Activated CD4-positive, CD25-positive, alpha-beta regulatory T cell treated with anti-CD3 and anti-CD28 coated beads, Interleukin-2, amount 50 U/mL, for 16 hours (primary cell): ENCODE measurements around the gene DBNDD1.
A peak's percentile ranks its signal among the peaks of the same experiment; 100 is the strongest.
"Not testable (repeated sequence)": the region's sequence is repeated elsewhere in the genome, so short reads cannot be mapped to it uniquely, and the experiment has no call there.

ENCODE experiments used
- DNase-seq: peaks from one replicate; pipeline ENCODE4 v3.0.0-alpha.2; 2020; ENCODE audit warnings: low read depth, low spot score

Gene DBNDD1

GRCh38 chr16:90011908-90012501, 7.3 kb downstream of the DBNDD1 start:
- no peak for DNase-seq

- DNase-seq, result no peak
Observed at GRCh38 chr16:90011508-90011819, 7.8 kb downstream of the DBNDD1 start.

DNA sequence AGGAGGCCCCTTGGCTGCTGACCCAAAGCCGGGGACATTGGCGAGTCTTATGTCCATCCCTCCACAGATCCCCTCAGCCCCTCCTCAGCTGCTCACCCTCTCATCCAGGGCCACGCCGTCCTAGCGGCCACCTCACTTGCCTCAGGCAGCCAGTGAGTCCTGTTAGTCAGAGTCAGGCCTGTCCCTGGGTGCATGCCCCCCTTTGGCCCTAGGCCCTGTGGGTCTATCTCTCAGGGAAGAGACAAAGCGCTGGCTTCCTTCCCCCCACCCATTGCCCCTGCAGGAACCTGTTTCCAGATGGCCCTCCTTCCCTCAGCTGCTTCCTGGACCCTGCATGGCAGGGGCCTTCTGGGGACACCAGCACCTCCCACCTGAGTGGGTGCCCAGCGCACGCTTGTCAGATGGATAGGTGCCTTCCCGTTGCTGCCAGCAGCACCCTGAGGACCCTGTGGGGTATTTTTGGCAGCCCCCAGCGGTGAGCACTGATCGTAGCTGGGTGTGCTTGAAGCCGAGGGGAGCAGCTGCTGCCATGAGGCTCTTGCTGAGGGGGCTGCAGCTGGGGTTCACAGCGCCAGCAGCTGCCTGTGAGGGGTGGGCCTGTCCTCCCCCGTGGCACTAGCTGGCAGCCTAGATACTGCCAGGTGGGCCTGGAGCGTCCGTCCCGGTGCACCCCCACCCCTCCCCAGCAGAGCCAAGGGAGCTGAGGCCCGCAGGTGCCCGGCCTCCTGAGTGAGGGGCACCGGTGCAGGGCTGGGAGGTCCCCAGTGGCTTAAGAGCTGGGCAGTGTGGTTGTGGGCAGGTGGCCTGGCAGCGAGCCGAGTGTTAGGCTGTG, 8.4 kb downstream of the DBNDD1 start:
- no peak for DNase-seq

DNA sequence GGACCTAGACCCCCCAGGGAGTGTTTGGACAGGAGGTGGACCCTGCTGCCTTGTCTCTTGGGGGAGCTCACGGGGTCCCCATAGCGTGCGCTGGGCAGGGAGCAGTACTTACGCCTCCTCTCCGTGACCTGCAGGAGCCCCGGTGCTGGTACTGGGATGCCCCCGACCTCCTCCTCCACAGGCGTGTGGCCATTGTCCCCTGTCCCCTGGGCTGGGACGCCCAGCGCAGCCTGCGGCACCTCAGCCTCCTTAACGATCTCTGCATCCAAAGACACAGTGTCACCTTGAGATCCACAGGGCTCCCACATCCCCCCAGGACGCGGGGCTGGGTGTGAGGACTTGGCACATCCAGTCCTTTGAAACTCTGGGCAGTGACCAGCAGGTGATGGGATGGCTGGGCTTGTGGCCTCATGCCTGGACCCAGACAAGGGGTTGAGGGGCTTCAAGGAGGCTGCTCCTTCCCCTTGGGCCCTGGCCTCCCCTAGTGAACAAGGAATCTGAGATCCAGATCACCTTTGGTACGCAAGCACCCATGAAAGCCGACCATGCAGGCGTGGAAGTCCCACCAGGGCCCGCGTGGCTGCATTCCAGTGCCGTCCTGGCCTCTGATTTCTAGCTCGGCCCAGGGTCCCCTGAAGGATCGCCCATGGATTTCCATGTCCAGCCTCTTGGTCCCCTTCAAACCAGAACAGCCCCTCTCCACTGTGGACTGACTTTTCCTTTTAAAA, 9.9 kb downstream of the DBNDD1 start:
- DNase-seq, result no peak

DNA sequence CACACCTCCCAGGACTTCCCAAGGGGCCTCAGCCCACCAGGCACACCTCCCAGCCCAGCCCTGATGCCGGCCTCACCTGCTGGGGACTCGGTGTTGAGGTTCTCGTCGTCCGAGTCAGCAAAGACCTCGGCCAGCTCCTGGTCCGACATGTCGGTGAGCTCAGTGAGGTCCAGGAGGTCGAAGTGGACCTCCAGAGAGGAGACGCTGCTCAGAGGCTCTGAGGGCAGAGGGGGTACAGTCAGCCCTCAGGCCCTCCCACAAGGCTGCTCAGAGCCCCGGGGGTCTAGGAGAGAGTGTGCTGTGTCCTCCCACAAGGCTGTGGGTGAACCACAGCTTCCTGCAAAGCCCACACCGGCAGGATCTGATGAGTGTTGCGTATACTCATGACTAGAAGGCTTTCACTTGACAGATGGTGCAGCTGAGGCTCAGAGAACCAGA, 10.5 kb downstream of the DBNDD1 start:
- no peak for DNase-seq

DNA sequence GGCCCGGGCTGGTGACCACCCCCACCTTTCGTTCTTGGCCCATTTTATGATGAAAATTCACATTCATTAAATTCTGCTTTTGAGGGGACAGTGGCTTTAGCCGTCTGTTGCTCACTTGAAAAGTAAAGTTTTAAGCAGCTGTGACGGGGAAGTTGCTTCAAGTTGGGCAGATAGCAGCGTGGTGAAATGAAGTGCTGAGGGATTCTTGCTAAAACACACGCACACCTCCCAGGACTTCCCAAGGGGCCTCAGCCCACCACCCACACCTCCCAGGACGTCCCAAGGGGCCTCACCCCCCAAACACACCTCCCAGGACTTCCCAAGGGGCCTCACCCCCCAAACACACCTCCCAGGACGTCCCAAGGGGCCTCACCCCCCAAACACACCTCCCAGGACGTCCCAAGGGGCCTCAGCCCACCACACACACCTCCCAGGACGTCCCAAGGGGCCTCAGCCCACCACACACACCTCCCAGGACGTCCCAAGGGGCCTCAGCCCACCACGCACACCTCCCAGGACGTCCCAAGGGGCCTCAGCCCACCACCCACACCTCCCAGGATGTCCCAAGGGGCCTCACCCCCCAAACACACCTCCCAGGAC, 11.5 kb downstream of the DBNDD1 start:
- DNase-seq, result not testable (repeated sequence)

DNA sequence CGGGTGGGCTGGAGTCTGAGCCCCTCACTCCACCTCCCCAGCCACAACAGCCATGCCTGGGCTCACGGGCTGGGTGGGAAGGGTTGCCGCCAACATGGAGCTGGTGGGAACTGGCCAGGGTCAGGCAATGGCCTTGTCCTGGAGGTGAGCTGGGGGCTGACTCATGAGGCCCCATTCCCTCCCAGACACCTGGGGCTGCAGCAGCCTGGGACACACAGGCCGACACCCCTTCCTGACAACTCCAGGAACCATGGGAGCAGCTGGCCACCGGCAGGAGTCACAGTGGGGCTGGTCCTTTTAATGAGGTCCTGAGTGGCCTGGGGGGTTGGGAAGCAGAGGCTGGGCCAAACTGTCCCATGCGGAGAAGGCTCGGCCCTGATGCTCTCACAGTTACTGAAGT, 12.2 kb downstream of the DBNDD1 start:
- no peak for DNase-seq

DNA sequence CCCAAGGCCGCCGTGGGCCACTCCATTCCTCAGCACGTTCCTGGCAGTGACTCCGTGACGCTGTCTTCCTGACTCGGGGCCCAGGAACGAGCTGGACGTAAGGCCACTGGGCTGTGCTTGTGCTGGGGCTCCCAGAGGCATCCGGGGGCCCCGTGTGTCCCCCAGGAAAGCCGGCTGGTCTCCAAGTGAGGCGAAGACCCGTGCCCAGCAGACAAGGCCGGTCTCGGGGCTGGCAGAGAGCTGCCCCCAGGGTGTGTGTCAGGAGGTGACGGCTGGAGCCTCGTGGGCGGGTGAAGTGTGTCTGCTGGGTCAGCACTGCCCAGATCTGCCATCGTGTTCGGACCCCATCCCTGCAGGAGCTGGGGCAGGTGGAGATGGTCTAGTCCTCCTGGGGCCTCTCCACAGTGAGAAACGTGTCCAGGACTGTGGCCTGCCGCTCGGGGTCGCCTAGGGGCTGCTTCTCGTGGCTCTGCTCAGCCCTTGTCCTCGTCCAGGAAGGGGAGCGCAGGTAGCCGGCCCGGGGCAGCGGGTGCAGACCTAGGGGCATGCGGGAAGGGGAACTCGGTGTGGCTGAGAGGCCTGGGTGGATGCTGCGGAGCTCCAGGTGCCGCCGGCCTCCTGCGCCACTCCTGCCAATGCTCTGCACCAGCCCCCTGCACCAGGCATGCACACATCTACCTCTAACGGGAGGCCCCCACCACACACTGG, 13.1 kb downstream of the DBNDD1 start:
- DNase-seq, result no peak

- DNase-seq, result no peak
Observed at GRCh38 chr16:90004577-90004976, 14.7 kb downstream of the DBNDD1 start.

GRCh38 chr16:90002759-90003158, 16.5 kb downstream of the DBNDD1 start:
- no peak for DNase-seq

DNA sequence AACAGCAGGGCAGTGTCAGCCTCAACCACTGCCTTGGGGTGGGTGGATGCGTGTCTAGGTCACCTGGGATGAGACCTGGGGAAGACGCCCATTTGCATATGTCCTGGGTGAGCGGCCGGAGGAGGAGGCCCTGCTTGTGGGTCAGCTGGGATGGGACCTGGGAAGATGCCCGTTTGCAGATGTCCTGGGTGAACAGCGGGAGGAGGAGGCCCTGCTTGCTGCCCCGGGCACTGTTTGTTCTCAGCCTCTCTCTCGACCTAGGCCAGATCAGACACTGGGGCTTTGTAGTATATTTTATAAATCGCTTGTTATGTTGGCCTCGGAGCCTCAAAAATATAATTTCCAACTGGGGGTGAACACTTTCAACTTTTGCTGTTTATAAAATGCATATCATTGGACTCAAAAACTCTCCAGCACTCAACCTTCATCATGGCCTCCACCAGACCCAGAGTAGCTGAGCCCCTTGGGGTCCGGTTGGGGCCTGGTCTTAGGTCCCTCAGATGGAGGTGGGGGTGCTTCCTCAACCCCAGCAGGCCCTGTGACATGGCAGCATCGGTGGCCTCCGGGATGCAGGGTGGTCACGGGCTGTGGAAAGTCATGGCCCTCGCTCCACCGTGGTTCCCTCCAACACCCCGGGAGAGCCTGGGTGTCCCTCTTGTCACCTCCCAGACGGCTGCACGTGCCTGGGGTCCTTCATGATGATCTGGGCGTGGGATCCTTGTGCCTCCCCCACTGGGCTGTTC, 17.3 kb downstream of the DBNDD1 start:
- DNase-seq, result no peak

GRCh38 chr16:90000733-90001427, 18.4 kb downstream of the DBNDD1 start:
- DNase-seq, result no peak

DNA sequence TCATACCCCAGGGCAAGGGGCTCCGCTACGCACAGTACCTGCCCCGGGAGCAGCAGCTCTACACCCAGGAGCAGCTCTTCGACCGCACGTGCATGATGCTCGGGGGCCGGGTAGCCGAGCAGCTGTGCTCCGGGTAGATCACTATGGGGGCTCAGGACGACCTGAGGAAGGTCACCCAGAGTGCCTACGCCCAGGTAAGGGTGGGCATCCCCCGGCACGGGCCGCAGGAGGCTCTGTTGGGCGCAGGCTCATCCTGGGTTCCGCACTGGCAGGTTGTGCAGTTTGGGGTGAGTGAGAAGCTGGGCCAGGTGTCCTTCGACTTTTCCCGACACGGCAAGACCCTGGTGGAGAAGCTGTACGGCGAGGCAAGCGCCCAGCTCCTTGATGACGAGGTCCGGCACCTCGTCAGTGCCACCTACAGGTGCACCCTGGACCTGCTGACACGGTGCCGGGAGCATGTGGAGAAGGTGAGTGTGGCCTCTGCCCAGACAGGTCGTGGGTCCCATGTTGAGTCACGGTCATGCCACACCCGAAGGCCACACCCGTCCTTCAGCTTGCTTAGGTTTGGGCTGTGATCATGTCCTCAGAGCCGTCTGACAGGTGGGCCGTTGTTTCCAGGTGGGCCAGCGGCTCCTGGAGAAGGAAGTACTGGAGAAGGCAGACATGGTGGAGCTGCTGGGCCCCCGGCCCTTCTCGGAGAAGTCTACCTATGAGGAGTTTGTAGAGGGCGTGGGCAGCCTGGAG, 19.3 kb downstream of the DBNDD1 start:
- DNase-seq, result no peak

GRCh38 chr16:89996178-89996489, 23.1 kb downstream of the DBNDD1 start:
- no peak for DNase-seq

DNA sequence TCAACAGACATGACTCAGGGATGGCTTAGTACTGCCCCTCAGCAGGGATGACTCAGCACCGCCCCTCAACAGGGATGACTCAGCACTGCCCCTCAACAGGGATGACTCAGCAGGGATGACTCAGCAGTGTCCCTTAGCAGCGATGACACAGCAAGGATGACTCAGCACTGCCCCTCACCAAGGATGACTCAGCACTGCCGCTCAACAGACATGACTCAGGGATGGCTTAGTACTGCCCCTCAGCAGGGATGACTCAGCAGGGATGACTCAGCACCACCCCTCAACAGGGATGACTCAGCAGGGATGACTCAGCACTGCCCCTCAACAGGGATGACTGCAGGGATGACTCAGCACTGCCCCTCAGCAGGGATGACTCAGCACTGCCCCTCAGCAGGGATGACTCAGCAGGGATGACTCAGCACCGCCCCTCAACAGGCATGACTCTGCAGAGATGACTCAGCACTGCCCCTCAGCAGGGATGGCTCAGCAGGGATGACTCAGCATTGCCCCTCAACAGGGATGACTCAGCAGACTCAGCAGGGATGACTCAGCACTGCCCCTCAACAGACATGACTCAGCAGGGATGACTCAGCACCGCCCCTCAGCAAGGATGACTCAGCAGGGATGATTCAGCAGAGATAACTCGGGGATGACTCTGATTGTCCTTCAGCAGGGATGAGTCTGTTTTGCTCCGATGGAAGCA, 23.6 kb downstream of the DBNDD1 start:
- DNase-seq, result peak; percentile 28

GRCh38 chr16:89994721-89995474, 24.4 kb downstream of the DBNDD1 start:
- peak; percentile 29 for DNase-seq

DNA sequence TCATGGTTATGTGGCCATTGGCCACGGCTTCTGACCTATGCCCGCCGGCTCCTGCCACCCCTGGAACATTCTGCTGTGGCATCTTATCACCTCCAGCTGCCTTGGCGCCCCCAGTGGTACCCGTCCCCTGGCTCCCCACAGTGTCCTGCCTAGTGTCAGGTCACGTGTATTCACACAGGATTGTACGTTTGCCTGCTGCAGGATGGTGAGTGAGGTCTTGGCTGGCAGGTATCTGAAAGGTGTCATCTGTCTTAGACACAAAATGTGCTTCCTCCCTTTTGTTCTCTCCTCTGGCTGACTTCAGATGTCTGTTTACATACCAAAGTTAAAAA, 24.9 kb downstream of the DBNDD1 start:
- DNase-seq, result no peak

DNA sequence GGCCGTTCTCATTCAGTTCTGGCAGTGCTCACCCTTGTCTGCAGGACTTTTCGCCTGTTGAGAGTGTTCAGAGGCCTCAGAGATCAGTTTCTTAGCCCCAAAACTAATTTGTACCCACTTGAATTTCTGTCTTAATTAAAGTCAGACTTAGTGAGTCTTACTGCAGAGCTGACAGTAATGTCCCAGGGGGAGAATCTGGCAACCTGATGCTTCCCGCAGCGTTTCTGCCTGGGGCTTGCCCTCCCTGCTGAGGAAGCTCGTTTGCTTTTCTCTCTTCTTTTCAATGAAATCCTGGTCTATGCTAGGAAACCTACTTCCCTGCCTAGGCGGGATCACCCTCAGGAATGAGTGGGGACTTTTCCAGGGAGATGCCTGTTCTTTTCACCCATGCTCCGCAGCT, 25.3 kb downstream of the DBNDD1 start:
- no peak for DNase-seq

DNA sequence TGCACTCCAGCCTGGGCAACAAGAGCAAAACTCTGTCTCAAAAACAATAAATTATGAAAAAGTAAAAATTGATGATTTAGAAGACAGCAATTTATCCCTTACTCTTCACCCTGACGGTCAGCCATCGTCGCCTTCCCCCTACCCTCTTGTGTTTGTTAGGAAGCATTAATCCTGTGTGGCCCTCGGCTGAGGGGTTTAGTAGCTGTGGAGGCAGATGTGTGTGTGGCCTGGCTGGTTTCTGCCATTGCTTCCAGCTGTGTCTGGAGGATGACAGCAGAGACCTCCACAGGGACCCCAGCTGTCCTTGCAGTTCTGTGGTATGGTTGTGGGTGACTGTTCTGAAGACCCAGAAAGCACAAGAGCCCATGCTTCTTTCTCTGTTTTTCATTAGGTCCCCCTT, 25.9 kb downstream of the DBNDD1 start:
- no peak for DNase-seq
